HepG2 (cell line): ENCODE results near the gene PCBP1.
"Not testable (repeated sequence)": the region's sequence is repeated elsewhere in the genome, so short reads cannot be mapped to it uniquely, and the experiment has no call there.

Experiments
- CEBPB ChIP-seq: IDR thresholded peaks from 2 replicates; pipeline ENCODE4 v1.6.1; 2011; ENCODE audit warnings: low read depth, low read length, improper control_type of control experiment, borderline replicate concordance
- CEBPZ ChIP-seq: IDR thresholded peaks from 2 replicates; pipeline ENCODE4 v1.6.1; 2012; ENCODE audit warnings: low read length, improper control_type of control experiment
- CTCF ChIP-seq: sonication (generic); formaldehyde crosslinking; IDR thresholded peaks from 2 replicates; pipeline ENCODE4 v1.5.0; 2020; ENCODE audit warnings: mild to moderate bottlenecking, missing genetic modification reagents, moderate library complexity
- E2F5 ChIP-seq: sonication (generic); formaldehyde crosslinking; conservative IDR thresholded peaks from 2 replicates; pipeline ENCODE4 v1.4.0; 2020; ENCODE audit warnings: missing genetic modification reagents
- EP300 ChIP-seq, 3 experiments: sonication (generic) in 1 of 3; formaldehyde crosslinking in 1 of 3; IDR thresholded peaks; 2 replicates each; pipeline versions ENCODE4 v1.5.1 to v1.6.1; 2011 to 2020; ENCODE audit warnings: low read depth in 2 of 3, low read length in 2 of 3, borderline replicate concordance in 1 of 3, improper control_type of control experiment in 1 of 3, mild to moderate bottlenecking in 1 of 3, missing genetic modification reagents in 1 of 3, moderate library complexity in 1 of 3
- HINFP ChIP-seq: sonication (generic); formaldehyde crosslinking; IDR thresholded peaks from 2 replicates; pipeline ENCODE4 v1.4.0; 2020; ENCODE audit warnings: low read depth, mild to moderate bottlenecking, missing genetic modification reagents
- HOXA7 ChIP-seq: sonication (generic); formaldehyde crosslinking; IDR thresholded peaks from 2 replicates; pipeline ENCODE4 v1.8.1; 2022; ENCODE audit warnings: mild to moderate bottlenecking, missing genetic modification reagents, moderate library complexity
- LRRFIP1 ChIP-seq: sonication (generic); formaldehyde crosslinking; conservative IDR thresholded peaks from 2 replicates; pipeline ENCODE4 v1.4.0; 2020; ENCODE audit warnings: missing genetic modification reagents
- NR1H2 ChIP-seq: sonication (generic); formaldehyde crosslinking; IDR thresholded peaks from 2 replicates; pipeline ENCODE4 v1.8.1; 2022; ENCODE audit warnings: low read depth, missing genetic modification reagents, borderline replicate concordance
- PATZ1 ChIP-seq: sonication (generic); formaldehyde crosslinking; IDR thresholded peaks from 2 replicates; pipeline ENCODE4 v1.4.0; 2020; ENCODE audit warnings: missing genetic modification reagents
- TBL1XR1 ChIP-seq: fragments of 150-350 bp; IDR thresholded peaks from 2 replicates; pipeline ENCODE4 v1.6.1; 2014; ENCODE audit warnings: borderline replicate concordance, low read length; ENCODE audit not compliant: partially characterized antibody
- ZBTB38 ChIP-seq: sonication (generic); formaldehyde crosslinking; IDR thresholded peaks from 2 replicates; pipeline ENCODE4 v1.5.1; 2020; ENCODE audit warnings: mild to moderate bottlenecking, missing genetic modification reagents
- ZNF432 ChIP-seq: sonication (generic); formaldehyde crosslinking; IDR thresholded peaks from 2 replicates; pipeline ENCODE4 v1.5.0; 2020; ENCODE audit warnings: missing genetic modification reagents, mild to moderate bottlenecking, borderline replicate concordance
- ZSCAN22 ChIP-seq: sonication (generic); formaldehyde crosslinking; IDR thresholded peaks from 2 replicates; pipeline ENCODE4 v1.4.0; 2020; ENCODE audit warnings: mild to moderate bottlenecking, missing genetic modification reagents

GRCh38 chr2:70134323-70134983 is 47.2 kb downstream of the PCBP1 start:
- TF ChIP-seq HOXA7; LRRFIP1; CEBPZ; PATZ1 (CRISPR knock-in tag); E2F5 (CRISPR knock-in tag); ZNF432 (CRISPR knock-in tag); NR1H2 (CRISPR knock-in tag); TBL1XR1; ZBTB38; CEBPB; EP300 (IDR thresholded peaks at IDR 0.05; ENCODE audit: low read depth in 2 of 2, low read length in 2 of 2); EP300 (CRISPR knock-in tag; IDR thresholded peaks at IDR 0.05; ENCODE audit: borderline replicate concordance); CTCF; HINFP (CRISPR knock-in tag); ZSCAN22 (CRISPR knock-in tag): not testable (repeated sequence)
